ENCODE measurements around the gene WNT16.

WNT16 gene

DNA sequence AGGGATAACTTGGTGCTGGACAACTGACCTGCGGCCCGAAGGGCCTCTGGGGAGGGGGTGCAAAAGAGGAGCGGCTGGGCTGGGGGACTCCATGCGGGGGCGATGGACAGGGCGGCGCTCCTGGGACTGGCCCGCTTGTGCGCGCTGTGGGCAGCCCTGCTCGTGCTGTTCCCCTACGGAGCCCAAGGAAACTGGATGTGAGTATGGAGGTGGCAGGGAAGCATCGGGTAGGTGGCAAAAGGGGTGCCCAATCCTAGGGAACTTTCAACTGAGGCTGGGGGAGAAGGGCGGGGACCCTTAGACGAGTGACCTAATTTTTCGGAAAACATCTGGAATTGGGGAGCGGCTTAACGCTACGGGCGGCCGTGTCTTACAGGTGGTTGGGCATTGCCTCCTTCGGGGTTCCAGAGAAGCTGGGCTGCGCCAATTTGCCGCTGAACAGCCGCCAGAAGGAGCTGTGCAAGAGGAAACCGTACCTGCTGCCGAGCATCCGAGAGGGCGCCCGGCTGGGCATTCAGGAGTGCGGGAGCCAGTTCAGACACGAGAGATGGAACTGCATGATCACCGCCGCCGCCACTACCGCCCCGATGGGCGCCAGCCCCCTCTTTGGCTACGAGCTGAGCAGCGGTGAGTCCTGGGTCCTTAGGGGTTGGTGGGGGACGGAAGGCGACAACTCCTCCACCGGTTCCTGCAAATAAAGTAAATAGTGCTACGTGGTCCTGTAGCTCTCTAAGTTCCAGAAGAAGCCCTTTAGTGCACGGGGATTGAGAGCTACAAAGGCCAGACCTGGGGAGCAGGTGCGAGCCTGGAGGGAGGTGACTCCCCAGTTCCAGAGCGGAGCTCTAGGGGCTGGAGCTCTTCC, 622 bp downstream of the WNT16 start:
- Mint-ChIP-seq H3K27ac (no peak overlapping the region), H3K9me3 (no peaks in the 10 kb centered on the region)

GRCh38 chr7:121330053-121330833, 1.4 kb downstream of the WNT16 start:
- Mint-ChIP-seq H3K36me3 (no peaks in the 10 kb centered on the region), H3K27me3 (peaks cover 52% of the 10 kb centered on the region), H3K9me3 (no peaks in the 10 kb centered on the region), H3K4me1 (peaks cover 25% of the 10 kb centered on the region), H3K4me3 (peak overlapping the region; percentile 11), H3K27ac (no peak overlapping the region)

More for the DNA sequence above, 622 bp downstream of the WNT16 start:
- Mint-ChIP-seq H3K4me3 (no peak overlapping the region), H3K4me1 (peaks cover 25% of the 10 kb centered on the region), H3K36me3 (no peaks in the 10 kb centered on the region), H3K27me3 (peaks cover 49% of the 10 kb centered on the region)

DNA sequence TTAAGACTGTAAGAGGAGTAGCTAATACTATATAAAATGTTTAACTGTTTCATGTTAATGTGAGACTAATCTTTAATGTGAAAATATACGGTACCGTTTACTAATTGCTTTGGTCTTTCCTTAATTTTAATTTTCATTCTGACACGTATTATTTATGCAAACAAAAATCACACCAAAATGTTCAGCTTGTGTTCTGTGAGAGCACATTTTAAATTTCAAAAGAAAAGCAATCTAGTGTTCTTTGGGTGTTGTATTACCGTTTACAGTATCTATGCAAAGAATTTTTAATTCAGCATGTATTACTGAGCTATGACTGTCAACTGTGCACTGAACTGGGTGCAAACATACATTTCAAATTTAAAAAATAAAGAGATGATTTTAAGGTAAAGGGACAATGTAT, 2.2 kb downstream of the WNT16 start:
- H3K27ac Mint-ChIP-seq: no peak overlapping the region
- no peaks in the 10 kb centered on the region for H3K36me3 Mint-ChIP-seq
- peaks cover 25% of the 10 kb centered on the region for H3K4me1 Mint-ChIP-seq
- H3K27me3 Mint-ChIP-seq: peaks cover 53% of the 10 kb centered on the region
- no peak overlapping the region for H3K4me3 Mint-ChIP-seq
- no peaks in the 10 kb centered on the region for H3K9me3 Mint-ChIP-seq

GRCh38 chr7:121331574-121331973, 2.8 kb downstream of the WNT16 start:
- peaks cover 50% of the 10 kb centered on the region for H3K27me3 Mint-ChIP-seq

GRCh38 chr7:121334376-121334775, 5.6 kb downstream of the WNT16 start:
- peaks cover 7% of the 10 kb centered on the region for H3K36me3 Mint-ChIP-seq
- H3K4me1 Mint-ChIP-seq: peaks cover 11% of the 10 kb centered on the region
- H3K27ac Mint-ChIP-seq: no peak overlapping the region
- H3K4me3 Mint-ChIP-seq: no peak overlapping the region
- H3K9me3 Mint-ChIP-seq: no peaks in the 10 kb centered on the region
- peaks cover 25% of the 10 kb centered on the region for H3K27me3 Mint-ChIP-seq

More at GRCh38 chr7:121331574-121331973, 2.8 kb downstream of the WNT16 start:
- H3K36me3 Mint-ChIP-seq: no peaks in the 10 kb centered on the region
- peaks cover 25% of the 10 kb centered on the region for H3K4me1 Mint-ChIP-seq
- no peaks in the 10 kb centered on the region for H3K9me3 Mint-ChIP-seq
- no peak overlapping the region for H3K27ac Mint-ChIP-seq
- no peak overlapping the region for H3K4me3 Mint-ChIP-seq

DNA sequence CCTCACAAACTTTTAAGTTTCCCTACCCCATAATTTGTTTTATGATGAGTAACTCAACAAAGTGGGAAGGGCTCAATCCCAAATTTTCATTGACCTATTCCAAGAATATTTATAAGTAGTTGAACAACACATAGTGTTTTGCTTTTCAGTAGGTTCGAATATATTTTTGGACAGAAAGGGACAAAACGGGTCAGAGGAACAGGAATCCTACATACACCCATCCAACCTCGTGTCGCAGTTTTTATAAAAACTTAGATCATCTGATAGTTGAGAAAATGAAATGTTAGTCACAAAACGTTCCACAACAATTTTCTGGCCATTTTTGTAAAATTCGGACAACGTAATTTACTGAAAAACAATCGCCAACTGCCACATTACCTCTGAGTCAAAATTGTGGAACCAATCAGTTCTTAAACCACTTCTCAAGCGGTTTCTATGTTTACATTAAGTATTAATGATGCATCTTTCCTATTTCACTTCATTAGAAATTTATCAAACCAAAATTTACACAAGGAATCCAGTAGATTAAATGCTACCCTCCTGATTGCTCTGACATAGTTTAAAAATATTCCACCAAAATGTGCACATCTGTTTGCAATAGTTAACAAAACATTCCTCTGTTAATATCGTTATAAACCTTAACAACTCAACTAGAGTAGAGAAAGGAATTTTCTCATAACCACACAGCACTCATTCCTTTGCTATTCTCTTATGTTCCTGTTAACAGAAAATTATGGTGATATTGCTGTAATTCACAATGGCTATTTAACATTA, 6.3 kb downstream of the WNT16 start:
- Mint-ChIP-seq H3K27me3 (peaks cover 22% of the 10 kb centered on the region), H3K36me3 (peaks cover 8% of the 10 kb centered on the region), H3K4me3 (no peak overlapping the region), H3K9me3 (no peaks in the 10 kb centered on the region), H3K27ac (no peak overlapping the region), H3K4me1 (peaks cover 4% of the 10 kb centered on the region)

- no peak overlapping the region for H3K27ac Mint-ChIP-seq
- no peak overlapping the region for H3K4me3 Mint-ChIP-seq
- H3K9me3 Mint-ChIP-seq: no peaks in the 10 kb centered on the region
- H3K4me1 Mint-ChIP-seq: no peaks in the 10 kb centered on the region
- H3K36me3 Mint-ChIP-seq: peaks cover 8% of the 10 kb centered on the region
- H3K27me3 Mint-ChIP-seq: peaks cover 11% of the 10 kb centered on the region
These were observed 7.8 kb downstream of the WNT16 start for GRCh38 chr7:121336579-121336978.

- H3K27me3 Mint-ChIP-seq: peaks cover 10% of the 10 kb centered on the region
- H3K9me3 Mint-ChIP-seq: no peaks in the 10 kb centered on the region
- H3K4me1 Mint-ChIP-seq: no peaks in the 10 kb centered on the region
- peaks cover 8% of the 10 kb centered on the region for H3K36me3 Mint-ChIP-seq
- no peak overlapping the region for H3K4me3 Mint-ChIP-seq
- no peak overlapping the region for H3K27ac Mint-ChIP-seq
These were observed 8.6 kb downstream of the WNT16 start for GRCh38 chr7:121337398-121337797.

DNA sequence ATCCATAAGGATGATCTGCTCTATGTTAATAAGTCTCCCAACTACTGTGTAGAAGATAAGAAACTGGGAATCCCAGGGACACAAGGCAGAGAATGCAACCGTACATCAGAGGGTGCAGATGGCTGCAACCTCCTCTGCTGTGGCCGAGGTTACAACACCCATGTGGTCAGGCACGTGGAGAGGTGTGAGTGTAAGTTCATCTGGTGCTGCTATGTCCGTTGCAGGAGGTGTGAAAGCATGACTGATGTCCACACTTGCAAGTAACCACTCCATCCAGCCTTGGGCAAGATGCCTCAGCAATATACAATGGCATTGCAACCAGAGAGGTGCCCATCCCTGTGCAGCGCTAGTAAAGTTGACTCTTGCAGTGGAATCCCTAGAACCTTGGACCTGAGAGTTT, 10.3 kb downstream of the WNT16 start:
- no peak overlapping the region for H3K27ac Mint-ChIP-seq
- H3K4me3 Mint-ChIP-seq: no peak overlapping the region
- H3K36me3 Mint-ChIP-seq: peaks cover 8% of the 10 kb centered on the region
- no peaks in the 10 kb centered on the region for H3K4me1 Mint-ChIP-seq
- peaks cover 7% of the 10 kb centered on the region for H3K27me3 Mint-ChIP-seq
- no peaks in the 10 kb centered on the region for H3K9me3 Mint-ChIP-seq

DNA sequence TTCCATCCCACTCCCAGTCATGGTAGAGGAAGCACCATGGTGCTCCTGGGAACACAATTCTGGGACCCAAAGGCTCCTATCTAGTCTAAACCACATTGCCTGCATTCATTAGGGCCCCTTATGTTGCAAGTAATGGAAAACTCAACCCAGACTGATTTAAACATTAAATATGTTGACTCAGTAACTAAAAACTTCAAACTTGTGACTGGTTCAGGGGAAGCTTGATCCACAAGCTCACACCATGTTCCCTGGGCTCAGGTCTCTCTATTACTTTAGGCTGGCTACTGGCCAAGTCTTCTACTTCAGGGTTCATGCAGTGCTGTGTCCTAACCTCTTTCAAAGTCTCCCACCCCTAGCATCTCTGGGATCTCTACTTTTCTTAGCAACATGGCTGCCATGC, 13.1 kb downstream of the WNT16 start:
- no peaks in the 10 kb centered on the region for H3K9me3 Mint-ChIP-seq
- no peak overlapping the region for H3K27ac Mint-ChIP-seq
- no peaks in the 10 kb centered on the region for H3K4me1 Mint-ChIP-seq
- H3K36me3 Mint-ChIP-seq: peaks cover 8% of the 10 kb centered on the region
- no peaks in the 10 kb centered on the region for H3K27me3 Mint-ChIP-seq
- H3K4me3 Mint-ChIP-seq: no peak overlapping the region

- Mint-ChIP-seq H3K4me3 (no peak overlapping the region), H3K27ac (no peak overlapping the region), H3K4me1 (no peaks in the 10 kb centered on the region), H3K27me3 (no peaks in the 10 kb centered on the region), H3K36me3 (peaks cover 12% of the 10 kb centered on the region), H3K9me3 (no peaks in the 10 kb centered on the region)
These were observed 13.8 kb downstream of the WNT16 start for GRCh38 chr7:121342631-121343030.

GRCh38 chr7:121343302-121343701, 14.5 kb downstream of the WNT16 start:
- H3K9me3 Mint-ChIP-seq: no peaks in the 10 kb centered on the region
- H3K27ac Mint-ChIP-seq: no peak overlapping the region
- H3K36me3 Mint-ChIP-seq: peaks cover 12% of the 10 kb centered on the region
- no peaks in the 10 kb centered on the region for H3K27me3 Mint-ChIP-seq
- no peak overlapping the region for H3K4me3 Mint-ChIP-seq
- H3K4me1 Mint-ChIP-seq: no peaks in the 10 kb centered on the region

DNA sequence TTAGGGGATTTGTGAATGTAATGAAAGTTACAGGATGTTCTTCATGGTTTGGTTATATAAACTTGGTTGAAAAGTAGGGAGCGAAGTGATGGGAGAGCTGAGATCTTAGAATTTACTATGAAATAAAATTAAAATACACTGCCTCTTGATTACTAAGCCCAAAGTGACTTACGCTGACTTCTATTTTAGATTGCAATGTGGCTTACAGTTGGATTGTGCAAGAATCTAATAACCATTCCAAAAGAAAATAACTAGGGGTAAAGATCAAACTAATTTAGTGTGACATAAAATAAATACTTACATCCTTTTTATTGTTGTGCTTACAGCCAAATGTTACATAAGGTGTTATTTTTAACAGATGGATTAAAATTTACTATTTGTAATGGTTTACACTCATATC, 15.3 kb downstream of the WNT16 start:
- Mint-ChIP-seq H3K4me3 (no peak overlapping the region), H3K4me1 (no peaks in the 10 kb centered on the region), H3K9me3 (no peaks in the 10 kb centered on the region), H3K36me3 (peaks cover 8% of the 10 kb centered on the region), H3K27ac (no peak overlapping the region), H3K27me3 (no peaks in the 10 kb centered on the region)

- Mint-ChIP-seq H3K27ac (no peak overlapping the region), H3K4me3 (no peak overlapping the region), H3K36me3 (peaks cover 4% of the 10 kb centered on the region), H3K27me3 (no peaks in the 10 kb centered on the region), H3K9me3 (no peaks in the 10 kb centered on the region), H3K4me1 (no peaks in the 10 kb centered on the region)
These were observed 15.7 kb downstream of the WNT16 start for GRCh38 chr7:121344497-121344896.

DNA sequence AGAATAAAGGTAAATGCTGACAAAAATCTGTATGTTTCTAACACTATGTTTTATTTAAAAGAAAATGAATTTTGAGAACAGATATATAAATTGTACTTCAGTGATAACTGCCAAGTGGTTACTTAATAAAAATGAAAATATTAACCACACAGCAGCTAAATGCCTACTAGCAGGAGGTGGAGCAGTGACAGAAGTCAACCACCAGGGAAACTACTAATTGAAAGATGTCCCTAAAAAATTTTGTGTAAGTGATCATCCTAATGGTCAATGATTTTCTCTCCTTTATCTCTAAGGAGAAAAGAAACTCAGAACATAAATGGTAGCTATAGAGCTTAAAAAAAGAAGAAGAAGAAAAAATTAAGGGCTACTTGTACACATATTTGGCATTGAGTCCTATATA, 22.9 kb downstream of the WNT16 start:
- no peaks in the 10 kb centered on the region for H3K4me1 Mint-ChIP-seq
- no peaks in the 10 kb centered on the region for H3K27me3 Mint-ChIP-seq
- no peak overlapping the region for H3K27ac Mint-ChIP-seq
- H3K9me3 Mint-ChIP-seq: no peaks in the 10 kb centered on the region
- H3K36me3 Mint-ChIP-seq: peaks cover 17% of the 10 kb centered on the region
- no peak overlapping the region for H3K4me3 Mint-ChIP-seq
